H9 (cell line): ENCODE data around the gene ALOX5. TPM values are rescaled to one million over a fixed set of nuclear protein-coding genes. Genes with fewer than 3 reads are reported as not detected.

Source experiments
- DNase-seq: peaks from one replicate; pipeline ENCODE4 v3.0.0-alpha.2; 2017
- H2AFZ ChIP-seq: one replicate; pipeline ENCODE4 v1.6.1; 2013; ENCODE audit warnings: mild to moderate bottlenecking, low read length, control low read depth, moderate library complexity
- H2AK5ac ChIP-seq: 2 replicates; pipeline ENCODE4 v1.6.1; 2013; ENCODE audit warnings: low read length, control low read depth, mixed read lengths; ENCODE audit not compliant: insufficient read length
- H2BK120ac ChIP-seq: one replicate; pipeline ENCODE4 v1.6.1; 2013; ENCODE audit warnings: low read depth, mild to moderate bottlenecking, low read length, control low read depth, inconsistent platforms; ENCODE audit not compliant: poor library complexity, severe bottlenecking
- H2BK12ac ChIP-seq: 2 replicates; pipeline ENCODE4 v1.6.1; 2013; ENCODE audit warnings: low read length, control low read depth, mixed read lengths, low read depth; ENCODE audit not compliant: insufficient read length
- H2BK15ac ChIP-seq: 2 replicates; pipeline ENCODE4 v1.6.1; 2013; ENCODE audit warnings: low read depth, low read length, control low read depth
- H2BK20ac ChIP-seq: one replicate; pipeline ENCODE4 v1.6.1; 2013; ENCODE audit warnings: low read depth, mild to moderate bottlenecking, low read length, control low read depth, inconsistent platforms; ENCODE audit not compliant: poor library complexity, severe bottlenecking
- H2BK5ac ChIP-seq: 2 replicates; pipeline ENCODE4 v1.6.1; 2013; ENCODE audit warnings: low read length, control low read depth, mixed read lengths; ENCODE audit not compliant: insufficient read length
- H3K14ac ChIP-seq: 2 replicates; pipeline ENCODE4 v1.6.1; 2013; ENCODE audit warnings: low read length, control low read depth; ENCODE audit not compliant: insufficient read depth
- H3K18ac ChIP-seq: 2 replicates; pipeline ENCODE4 v1.6.1; 2013; ENCODE audit warnings: low read depth, mild to moderate bottlenecking, mixed read lengths, low read length, control low read depth; ENCODE audit not compliant: insufficient read length
- H3K23ac ChIP-seq: 2 replicates; pipeline ENCODE4 v1.6.1; 2013; ENCODE audit warnings: low read length, control low read depth, mixed read lengths, low read depth; ENCODE audit not compliant: insufficient read length
- H3K23me2 ChIP-seq: 2 replicates; pipeline ENCODE4 v1.6.1; 2013; ENCODE audit warnings: low read depth, mild to moderate bottlenecking, mixed read lengths, low read length, control low read depth; ENCODE audit not compliant: insufficient read length, poor library complexity, severe bottlenecking
- H3K27ac ChIP-seq: 2 replicates; pipeline ENCODE4 v1.5.1; 2013; ENCODE audit warnings: low read length, control low read depth, mixed read lengths, low read depth; ENCODE audit not compliant: insufficient read length
- H3K27me3 ChIP-seq: 2 replicates; pipeline ENCODE4 v1.6.1; 2013; ENCODE audit warnings: low read length, control low read depth, inconsistent platforms; ENCODE audit not compliant: insufficient read depth
- H3K4ac ChIP-seq: 2 replicates; pipeline ENCODE4 v1.6.1; 2013; ENCODE audit warnings: low read depth, mild to moderate bottlenecking, control low read depth, inconsistent platforms, low read length, moderate library complexity
- H3K4me1 ChIP-seq: 2 replicates; pipeline ENCODE4 v1.6.1; 2013; ENCODE audit warnings: low read length, control low read depth, inconsistent platforms; ENCODE audit not compliant: insufficient read depth
- H3K4me2 ChIP-seq: 2 replicates; pipeline ENCODE4 v1.6.1; 2013; ENCODE audit warnings: low read length, control low read depth, mixed read lengths; ENCODE audit not compliant: insufficient read length, insufficient read depth
- H3K56ac ChIP-seq: 2 replicates; pipeline ENCODE4 v1.6.1; 2013; ENCODE audit warnings: low read depth, mild to moderate bottlenecking, mixed read lengths, low read length, control low read depth; ENCODE audit not compliant: insufficient read length
- H3K79me1 ChIP-seq: 2 replicates; pipeline ENCODE4 v1.6.1; 2013; ENCODE audit warnings: low read depth, mild to moderate bottlenecking, moderate library complexity, low read length, control low read depth, inconsistent platforms; ENCODE audit not compliant: insufficient read depth, poor library complexity, severe bottlenecking
- H3K79me2 ChIP-seq: 2 replicates; pipeline ENCODE4 v1.6.1; 2013; ENCODE audit warnings: low read length, control low read depth, inconsistent platforms; ENCODE audit not compliant: insufficient read depth
- H3K9ac ChIP-seq: 2 replicates; pipeline ENCODE4 v1.6.1; 2013; ENCODE audit warnings: low read length, control low read depth, mixed read lengths; ENCODE audit not compliant: insufficient read length; ENCODE audit errors: extremely low read depth
- H3K9me3 ChIP-seq: one replicate; pipeline ENCODE4 v1.6.1; 2013; ENCODE audit warnings: low read depth, low read length, inconsistent platforms; ENCODE audit not compliant: control insufficient read depth
- H3T11ph ChIP-seq: one replicate; pipeline ENCODE4 v1.6.1; 2013; ENCODE audit warnings: mild to moderate bottlenecking, low read length, control low read depth, inconsistent platforms
- H4K20me1 ChIP-seq: one replicate; pipeline ENCODE4 v1.6.1; 2013; ENCODE audit not compliant: control insufficient read depth, insufficient read length, insufficient read depth
- H4K5ac ChIP-seq: 2 replicates; pipeline ENCODE4 v1.6.1; 2013; ENCODE audit warnings: low read depth, mild to moderate bottlenecking, mixed read lengths, low read length, control low read depth; ENCODE audit not compliant: insufficient read length
- H4K8ac ChIP-seq: replicated peaks from 2 replicates; pipeline ENCODE4 v1.6.1; 2013; ENCODE audit warnings: low read length, control low read depth, mixed read lengths, low read depth; ENCODE audit not compliant: insufficient read length
- H4K91ac ChIP-seq: 2 replicates; pipeline ENCODE4 v1.6.1; 2013; ENCODE audit warnings: low read depth, mild to moderate bottlenecking, moderate library complexity, mixed read lengths, low read length, control low read depth; ENCODE audit not compliant: insufficient read length
- H3K27ac Mint-ChIP-seq, 3 experiments: 2 replicates in 2 of 3; 3 replicates in 1 of 3; pipeline ENCODE4 v1.8.0; 2020 to 2021; ENCODE audit warnings: mixed read lengths in 3 of 3, mild to moderate bottlenecking in 1 of 3, moderate library complexity in 1 of 3
- H3K27me3 Mint-ChIP-seq: 2 replicates; pipeline ENCODE4 v1.8.0; 2021; ENCODE audit warnings: low read depth, mild to moderate bottlenecking, moderate library complexity, mixed read lengths
- H3K36me3 Mint-ChIP-seq, 3 experiments: 2 replicates in 2 of 3; 3 replicates in 1 of 3; pipeline ENCODE4 v1.8.0; 2020 to 2021; ENCODE audit warnings: low read depth in 3 of 3, mixed read lengths in 3 of 3; ENCODE audit not compliant: insufficient read depth in 1 of 3
- H3K4me1 Mint-ChIP-seq, 2 experiments: 2 replicates each; pipeline ENCODE4 v1.8.0; 2020; ENCODE audit warnings: mixed read lengths in 2 of 2
- H3K4me3 Mint-ChIP-seq, 2 experiments: 2 replicates in 1 of 2; 3 replicates in 1 of 2; pipeline ENCODE4 v1.8.0; 2020 to 2021; ENCODE audit warnings: mild to moderate bottlenecking in 2 of 2, mixed read lengths in 2 of 2, moderate library complexity in 1 of 2
- H3K9me3 Mint-ChIP-seq, 2 experiments: 2 replicates in 1 of 2; 3 replicates in 1 of 2; pipeline ENCODE4 v1.8.0; 2020; ENCODE audit warnings: mild to moderate bottlenecking in 2 of 2, mixed read lengths in 2 of 2, moderate library complexity in 1 of 2
- CTCF ChIP-seq: fragments of 200-600 bp; sonication (generic); conservative IDR thresholded peaks from 3 replicates; pipeline ENCODE4 v1.8.0; 2021; ENCODE audit warnings: antibody characterized with exemption, mild to moderate bottlenecking
- WGBS: extraction: QIAGEN DNeasy Blood & Tissue Kit; methylation state at CpG from one replicate; pipeline ENCODE4 v1.1.7; 2013; ENCODE audit warnings: missing lambda C conversion rate, low lambda C conversion rate, mixed read lengths; ENCODE audit not compliant: insufficient read length; ENCODE audit errors: extremely low coverage; 5-methylcytosine and 5-hydroxymethylcytosine counted together
- total RNA-seq: library from RNA; stranded (reverse); gene quantifications from 2 replicates; pipeline ENCODE4 v1.2.1, GENCODE V29; 2021

Gene ALOX5
- total RNA-seq, 1 experiment from 2014 or later, result 3.7 TPM

GRCh38 chr10:45437587-45438465 is 63.8 kb downstream of the ALOX5 start:
- no peak overlapping the region for H3K4me3 Mint-ChIP-seq
- peaks cover 19 to 24% of the 10 kb centered on the region in 2 experiments for H3K4me1 Mint-ChIP-seq
- H2BK20ac ChIP-seq, result no peak overlapping the region
- WGBS, result no CpG with 5 or more reads among the region's 8 CpGs
- no peak overlapping the region for H4K91ac ChIP-seq
- no peaks in the 10 kb centered on the region; the same call in 1 of the 2 replicates for H3K4me1 ChIP-seq
- H3K27ac Mint-ChIP-seq, result no peak overlapping the region; a peak in 1 of 7 replicates
- H3K18ac ChIP-seq, result no peak overlapping the region
- H2AK5ac ChIP-seq, result no peak overlapping the region
- H3K36me3 Mint-ChIP-seq, result peaks cover 0 to 8% (median 3%) of the 10 kb centered on the region in 3 experiments; a peak in 1 of 7 replicates
- H2BK5ac ChIP-seq, result no peak overlapping the region
- H4K20me1 ChIP-seq, result no peaks in the 10 kb centered on the region
- no peaks in the 10 kb centered on the region for H3K79me1 ChIP-seq
- H3K14ac ChIP-seq, result no peak overlapping the region
- H3K9me3 Mint-ChIP-seq, result peaks cover 3 to 13% of the 10 kb centered on the region in 2 experiments; a peak in 4 of 5 replicates
- H3K79me2 ChIP-seq, result no peaks in the 10 kb centered on the region
- H3K4ac ChIP-seq, result no peak overlapping the region
- H3T11ph ChIP-seq, result no peak overlapping the region
- H2BK120ac ChIP-seq, result no peak overlapping the region
- no peaks in the 10 kb centered on the region for H3K27me3 Mint-ChIP-seq
- H4K8ac ChIP-seq, result no peak overlapping the region
- H2BK15ac ChIP-seq, result no peak overlapping the region
- H3K9me3 ChIP-seq, result no peaks in the 10 kb centered on the region
- no peak overlapping the region for H3K23ac ChIP-seq
- peaks cover 2% of the 10 kb centered on the region for H3K23me2 ChIP-seq
- no peak for TF ChIP-seq CTCF
- H3K4me2 ChIP-seq, result no peak overlapping the region
- H3K9ac ChIP-seq, result no peak overlapping the region
- H4K5ac ChIP-seq, result no peak overlapping the region
- no peak for DNase-seq
- no peak overlapping the region for H2AFZ ChIP-seq
- no peak overlapping the region for H2BK12ac ChIP-seq
- H3K27me3 ChIP-seq, result no peaks in the 10 kb centered on the region
- H3K56ac ChIP-seq, result no peak overlapping the region
- H3K27ac ChIP-seq, result no peak overlapping the region
